GM18505 (cell line): ENCODE data around the gene PRKAR1A.
"Not testable (repeated sequence)": the region's sequence is repeated elsewhere in the genome, so short reads cannot be mapped to it uniquely, and the experiment has no call there.

Experiments
- ATAC-seq: cut with Tn5 transposase; IDR thresholded peaks from one replicate; pipeline ENCODE4 v1.9.1; 2021; ENCODE audit not compliant: unreplicated experiment
- POLR2A ChIP-seq: IDR thresholded peaks from 4 replicates; pipeline ENCODE4 v1.6.1; 2011; ENCODE audit warnings: borderline replicate concordance; ENCODE audit not compliant: insufficient read depth, insufficient read length; ENCODE audit errors: extremely low read depth

The PRKAR1A gene

DNA sequence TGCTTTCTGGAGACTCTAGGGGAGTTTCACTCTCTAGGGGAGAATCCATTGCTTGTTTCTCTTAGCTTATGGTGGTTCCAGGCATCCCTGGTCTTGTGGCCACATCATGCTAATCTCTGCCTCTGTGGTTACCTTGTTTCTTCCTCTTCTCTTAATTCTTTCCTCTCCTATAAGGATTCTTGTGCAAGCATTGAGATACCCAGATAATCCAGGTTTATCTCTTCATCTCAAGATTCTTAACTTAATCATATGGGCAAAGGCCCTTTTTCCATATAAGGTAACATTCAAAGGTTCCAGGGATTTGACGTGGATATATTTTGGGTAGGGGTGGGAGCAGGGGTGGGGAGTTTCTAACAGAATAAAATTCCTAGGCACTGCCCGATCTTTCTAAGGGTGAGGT is 56.4 kb downstream of the PRKAR1A start:
- no peak for TF ChIP-seq POLR2A
- no peak for ATAC-seq

DNA sequence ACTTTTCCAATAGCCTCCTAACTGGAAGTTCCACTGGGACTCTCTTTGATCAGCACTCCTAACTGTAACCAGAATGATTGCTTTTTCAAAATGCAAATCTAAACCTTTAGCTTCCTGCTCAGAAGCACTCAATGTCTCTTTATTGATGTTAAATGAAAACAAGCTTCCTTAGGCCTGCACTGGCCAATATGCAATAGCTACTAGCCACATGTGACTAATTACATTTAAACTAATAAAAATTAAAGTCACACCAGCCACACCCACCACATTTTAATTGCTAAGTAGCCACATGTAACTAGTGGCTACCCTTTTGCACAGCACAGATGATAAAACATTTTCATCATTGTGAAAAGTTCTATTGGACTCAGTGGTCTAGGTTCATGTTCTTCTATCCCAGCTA is 57.1 kb downstream of the PRKAR1A start:
- no peak for ATAC-seq
- no peak for TF ChIP-seq POLR2A

DNA sequence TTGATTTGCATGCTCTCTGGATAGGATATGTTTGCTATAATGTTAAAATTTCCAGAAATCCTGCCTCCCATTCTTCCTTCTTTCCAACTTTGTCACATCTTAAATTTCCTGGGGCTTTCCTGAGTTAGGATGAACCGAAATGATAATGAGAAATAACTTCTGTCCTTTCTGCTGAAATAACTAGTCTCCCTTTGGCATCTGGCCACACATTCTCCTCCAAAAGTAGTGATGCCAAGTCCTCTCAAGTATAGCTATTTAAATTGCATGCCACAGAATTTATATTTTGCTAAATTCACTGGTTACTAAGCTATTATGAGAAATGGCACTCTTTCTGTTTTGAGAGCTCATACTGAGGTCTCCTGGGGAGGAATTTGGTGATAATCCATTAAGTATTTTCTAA is 58.3 kb downstream of the PRKAR1A start:
- TF ChIP-seq POLR2A, result no peak
- ATAC-seq, result no peak

DNA sequence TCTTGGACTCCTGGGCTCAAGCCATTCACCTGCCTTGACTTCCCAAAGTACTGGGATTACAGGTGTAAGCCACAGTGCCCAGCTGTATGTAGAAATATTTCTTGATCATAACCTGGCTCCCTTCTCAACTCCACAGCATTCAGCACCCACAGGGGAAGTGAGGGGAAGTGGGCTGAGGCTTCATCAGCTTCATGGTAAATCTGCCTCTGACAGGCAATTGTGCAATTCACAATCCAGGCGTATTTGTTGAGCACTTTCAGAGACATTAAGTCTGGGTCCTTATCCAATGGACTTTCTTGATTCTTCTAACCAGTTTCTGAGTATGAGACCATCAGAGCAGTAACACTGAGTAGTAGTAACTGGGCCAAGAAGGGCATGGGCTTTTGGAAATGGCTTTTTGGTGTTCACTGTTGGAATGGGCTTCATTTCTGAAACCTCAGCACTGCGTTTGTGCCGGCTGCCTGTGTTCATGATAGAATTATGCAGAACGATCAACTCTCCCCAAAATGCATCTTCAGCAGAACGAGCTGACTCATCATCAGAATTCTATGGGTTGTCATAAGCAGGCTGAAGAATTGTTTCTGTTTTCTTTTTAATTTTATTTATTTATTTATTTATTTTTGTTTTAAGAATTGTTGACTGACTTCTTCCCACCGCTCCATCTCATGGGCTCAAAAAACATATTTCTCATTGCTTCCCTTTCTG is 60.1 kb downstream of the PRKAR1A start:
- TF ChIP-seq POLR2A, result no peak
- no peak for ATAC-seq

DNA sequence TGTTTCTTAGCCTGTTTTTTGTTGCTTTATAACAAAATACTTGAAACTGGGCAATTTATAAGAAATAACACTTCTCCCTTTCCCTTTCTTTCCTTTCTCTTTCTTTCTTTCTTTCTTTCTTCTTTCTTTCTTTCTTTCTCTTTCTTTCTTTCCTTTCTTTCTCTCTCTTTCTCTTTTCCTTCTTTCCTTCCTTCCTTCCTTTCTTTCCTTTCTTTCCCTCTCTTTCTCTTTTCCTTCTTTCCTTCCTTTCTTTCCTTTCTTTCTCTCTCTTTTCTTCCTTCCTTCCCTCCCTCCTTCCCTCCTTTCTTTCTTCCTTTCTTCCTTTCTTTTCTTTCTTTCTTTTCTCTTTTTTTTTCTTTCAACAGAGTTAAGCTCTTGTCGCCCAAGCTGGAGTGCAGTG is 61.1 kb downstream of the PRKAR1A start:
- TF ChIP-seq POLR2A, result no peak
- no peak for ATAC-seq

DNA sequence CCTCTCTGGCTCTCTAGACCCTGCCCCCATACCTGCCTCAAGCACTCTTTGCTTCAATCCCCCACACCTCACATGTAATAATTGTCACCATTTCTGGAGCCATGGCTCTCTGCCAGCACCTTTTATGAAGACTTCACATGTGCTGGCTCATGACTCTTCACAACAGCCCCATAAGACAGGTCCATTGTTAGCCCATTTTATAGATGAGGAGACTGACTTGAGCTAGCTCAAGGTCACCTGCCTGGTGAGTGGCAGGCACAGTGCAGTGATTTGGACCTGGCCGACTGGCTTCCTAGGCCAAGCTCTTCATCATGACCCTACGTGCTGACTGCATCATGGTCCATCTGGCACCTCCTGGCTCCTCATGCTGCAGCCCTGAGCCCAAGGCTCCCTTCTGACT is 63.9 kb downstream of the PRKAR1A start:
- no peak for ATAC-seq
- TF ChIP-seq POLR2A, result no peak

DNA sequence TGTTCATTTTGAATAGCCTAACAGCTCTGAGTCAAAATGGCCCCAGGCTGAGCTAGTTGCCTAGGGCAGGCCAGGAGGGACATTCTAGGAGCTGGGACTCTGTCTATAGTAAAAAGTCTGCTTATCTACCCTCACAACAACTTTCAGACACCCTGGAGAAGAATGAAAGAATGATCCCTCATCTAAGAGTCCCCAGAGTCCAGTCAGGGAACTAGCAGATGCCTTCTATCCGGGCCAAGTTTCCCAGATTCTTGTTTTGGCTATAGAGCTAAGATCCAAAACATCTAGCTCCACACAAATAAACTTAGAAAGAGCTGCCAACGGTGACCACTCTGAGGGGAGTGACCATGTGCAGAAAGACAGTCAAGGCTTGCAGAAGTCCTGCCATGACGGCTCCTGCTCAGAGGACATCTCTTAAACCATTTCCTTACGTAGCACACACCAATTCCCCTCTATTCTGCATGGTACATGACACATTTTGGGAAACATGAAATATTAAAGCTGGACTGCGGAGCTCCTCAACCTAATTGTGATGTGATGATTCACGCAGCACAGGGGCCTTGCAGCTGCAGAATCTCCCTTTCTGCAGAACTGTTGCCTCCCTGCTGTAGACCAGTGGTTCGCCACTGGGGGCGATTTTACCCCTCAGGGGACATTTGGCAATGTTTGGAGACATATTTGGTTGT is 64.7 kb downstream of the PRKAR1A start:
- ATAC-seq, result no peak
- no peak for TF ChIP-seq POLR2A

DNA sequence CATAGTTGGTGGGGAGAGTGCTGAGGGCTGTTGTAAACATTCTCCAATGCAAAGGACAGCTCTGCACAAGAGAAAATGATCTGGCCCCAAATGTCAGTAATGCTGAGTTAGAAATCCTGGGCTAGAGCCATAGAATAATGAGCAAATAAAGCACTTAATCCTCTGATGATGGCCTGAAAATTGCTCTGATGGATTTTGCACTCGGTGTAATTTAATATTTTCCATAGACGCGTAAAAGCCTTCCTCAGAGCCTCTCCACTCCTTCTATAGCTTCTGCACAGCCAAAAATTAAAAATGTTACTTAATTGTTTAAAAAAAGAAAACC is 65.2 kb downstream of the PRKAR1A start:
- ATAC-seq, result no peak
- no peak for TF ChIP-seq POLR2A

DNA sequence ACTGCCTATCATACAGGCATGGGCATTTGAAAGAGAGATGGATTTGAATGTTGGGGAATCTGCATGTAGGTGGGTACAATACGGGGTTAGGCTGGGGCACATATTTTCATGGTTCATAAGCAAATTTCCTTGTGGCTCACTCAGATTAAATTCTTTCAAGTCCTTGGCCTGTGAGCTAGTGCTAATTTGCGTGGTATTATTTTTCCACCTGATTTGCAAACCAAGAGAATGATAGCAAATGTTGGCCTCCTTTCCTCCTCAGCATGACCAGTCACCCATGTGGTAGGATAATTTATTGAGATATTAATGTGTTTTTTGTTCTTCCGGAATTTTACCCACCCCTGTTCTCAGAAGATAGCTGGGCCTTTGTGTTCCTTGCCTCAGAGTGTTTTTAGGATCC is 66.0 kb downstream of the PRKAR1A start:
- TF ChIP-seq POLR2A, result no peak

DNA sequence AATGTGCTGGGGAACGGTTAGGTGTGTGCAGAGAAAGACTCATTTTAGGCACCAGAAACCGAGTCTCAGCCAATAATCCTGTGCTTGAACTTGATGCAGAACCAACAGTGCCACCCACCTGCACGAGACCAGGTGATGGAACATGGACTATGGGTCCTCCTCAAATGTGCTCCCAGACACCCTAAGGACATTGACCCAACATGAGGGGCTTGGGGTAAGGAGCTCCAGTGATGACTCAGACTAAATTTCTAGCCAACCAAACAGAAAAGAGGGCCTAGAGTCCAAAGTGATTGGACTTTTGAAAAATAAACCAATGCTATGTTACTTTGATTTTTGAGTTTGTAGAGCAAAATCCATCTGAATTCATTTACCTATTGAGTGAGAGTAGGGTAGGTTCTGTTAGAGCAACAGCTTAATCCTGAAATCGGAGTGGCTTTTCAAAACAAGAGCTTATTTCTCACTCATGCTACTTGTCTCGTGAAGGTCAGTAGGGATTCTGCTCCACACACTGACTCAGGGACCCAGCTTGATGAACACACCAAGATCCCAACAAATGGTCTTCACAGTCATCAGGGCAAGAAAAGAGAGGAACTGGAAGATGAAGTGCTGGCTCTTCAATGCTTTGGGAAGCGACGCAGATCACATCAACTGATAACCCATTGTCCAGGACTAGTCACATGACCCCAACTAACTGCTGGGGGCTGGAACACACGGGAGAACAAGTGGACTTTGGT is 67.1 kb downstream of the PRKAR1A start:
- no peak for ATAC-seq
- TF ChIP-seq POLR2A, result no peak

More for the DNA sequence above, 66.0 kb downstream of the PRKAR1A start:
- ATAC-seq, result no peak

DNA sequence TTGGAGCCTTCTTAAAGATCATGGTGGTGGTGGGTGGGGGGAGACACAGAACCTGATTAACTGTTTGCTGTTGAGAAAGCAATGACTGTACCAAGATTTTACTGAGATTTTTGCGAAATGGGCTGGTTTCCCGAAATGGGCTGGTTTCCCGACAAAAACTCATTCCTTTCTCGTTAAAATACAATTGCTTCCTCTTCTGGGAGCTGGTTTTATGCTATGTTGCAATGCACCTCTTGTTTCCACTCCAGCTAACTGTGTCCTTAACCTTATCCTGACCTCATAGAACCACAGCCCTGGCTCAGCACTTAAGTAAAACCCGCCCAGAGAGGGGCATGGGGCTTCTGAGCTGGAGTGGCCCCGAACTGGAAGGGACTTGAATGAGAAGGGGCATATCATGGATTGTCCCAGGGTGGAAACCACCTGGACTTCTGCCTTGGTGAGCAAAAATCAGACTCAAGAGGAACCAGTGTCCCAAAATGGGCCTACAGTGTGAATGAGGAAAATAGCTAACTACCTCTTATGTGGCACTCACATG is 68.1 kb downstream of the PRKAR1A start:
- no peak for ATAC-seq
- TF ChIP-seq POLR2A, result no peak

DNA sequence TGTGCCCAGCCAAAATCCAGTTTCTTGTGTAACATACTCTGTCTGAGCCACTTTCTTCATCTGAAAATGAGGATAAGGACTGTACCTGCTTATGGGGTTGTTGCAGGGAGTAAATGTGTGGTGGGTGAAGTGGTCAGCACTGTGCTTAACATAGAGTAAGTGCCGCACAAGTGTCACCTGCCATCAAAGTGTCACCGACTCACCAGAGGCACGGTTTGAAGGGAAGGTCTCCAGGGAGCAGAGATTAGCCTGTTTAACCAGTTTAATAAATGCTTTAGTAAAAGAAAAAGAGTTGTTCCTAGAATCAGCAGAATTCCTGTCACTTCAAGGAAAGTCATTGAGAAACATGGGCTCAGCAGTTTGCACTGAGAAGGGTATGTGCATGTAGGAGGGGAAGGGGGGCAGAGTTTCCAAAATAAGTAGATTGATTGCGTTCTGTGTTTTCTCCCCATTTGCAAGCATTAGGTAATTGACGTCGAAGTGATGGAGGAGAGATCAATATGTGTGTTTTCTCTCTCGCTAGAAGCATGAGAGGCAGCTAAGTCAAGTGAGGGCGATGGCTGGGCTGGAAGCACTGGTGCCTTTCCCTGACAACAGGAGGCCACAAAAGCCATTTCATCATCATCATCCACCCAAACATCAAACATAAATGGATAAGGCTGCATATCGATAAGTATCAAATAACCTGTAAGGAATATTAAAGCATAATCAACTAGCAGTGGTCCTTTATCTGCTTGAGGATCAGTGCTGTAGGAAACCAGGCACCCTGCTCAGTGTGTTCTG is 69.8 kb downstream of the PRKAR1A start:
- no peak for ATAC-seq
- no peak for TF ChIP-seq POLR2A

DNA sequence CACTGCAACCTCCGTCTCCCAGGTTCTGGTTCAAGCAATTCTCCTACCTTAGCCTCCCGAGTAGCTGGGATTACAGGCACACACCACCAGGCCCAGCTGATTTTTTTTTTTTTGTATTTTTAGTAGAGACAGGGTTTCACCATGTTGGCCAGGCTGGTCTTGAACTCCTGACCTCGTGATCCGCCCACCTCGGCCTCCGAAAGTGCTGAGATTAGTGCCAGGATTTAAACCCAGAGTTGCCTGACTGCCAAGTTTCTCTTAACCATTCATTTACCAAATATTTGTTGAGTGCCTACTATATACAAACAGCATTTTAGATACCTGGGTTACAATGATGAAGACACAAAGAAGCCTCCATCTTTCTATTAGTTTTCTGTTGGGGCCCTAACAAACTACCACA is 70.6 kb downstream of the PRKAR1A start:
- ATAC-seq, result not testable (repeated sequence)
